AG04449 (cell line): Measurements from ENCODE around the gene IQUB.

Experiments
- CTCF ChIA-PET: fragments of 350-600 bp; formaldehyde crosslinking; extraction: SDS; loops from one replicate; lab custom pipeline; 2021; ENCODE audit warnings: antibody characterized with exemption; lab: Yijun Ruan, JAX
- POLR2A ChIA-PET: fragments of 400-600, 350-600 bp; formaldehyde crosslinking; extraction: SDS; loops from one replicate; lab custom pipeline; 2020; ENCODE audit warnings: antibody characterized with exemption, inconsistent platforms; lab: Yijun Ruan, JAX
- DNase-seq: peaks from one replicate; pipeline ENCODE4 v3.0.0-alpha.2; 2010; ENCODE audit warnings: low read depth, low spot score
- H3K4me3 ChIP-seq: 2 replicates; pipeline ENCODE4 v1.5.1; 2011; ENCODE audit warnings: low read depth, mild to moderate bottlenecking, control low read depth, low read length
- TF ChIP-seq, protein P1 (sequence below): IDR thresholded peaks from one replicate; pipeline ENCODE4 v1.5.1; 2011; ENCODE audit warnings: mild to moderate bottlenecking, moderate library complexity, low read length, control low read depth, inconsistent platforms; ENCODE audit not compliant: insufficient read depth; ENCODE audit errors: missing control alignments

Gene IQUB

DNA sequence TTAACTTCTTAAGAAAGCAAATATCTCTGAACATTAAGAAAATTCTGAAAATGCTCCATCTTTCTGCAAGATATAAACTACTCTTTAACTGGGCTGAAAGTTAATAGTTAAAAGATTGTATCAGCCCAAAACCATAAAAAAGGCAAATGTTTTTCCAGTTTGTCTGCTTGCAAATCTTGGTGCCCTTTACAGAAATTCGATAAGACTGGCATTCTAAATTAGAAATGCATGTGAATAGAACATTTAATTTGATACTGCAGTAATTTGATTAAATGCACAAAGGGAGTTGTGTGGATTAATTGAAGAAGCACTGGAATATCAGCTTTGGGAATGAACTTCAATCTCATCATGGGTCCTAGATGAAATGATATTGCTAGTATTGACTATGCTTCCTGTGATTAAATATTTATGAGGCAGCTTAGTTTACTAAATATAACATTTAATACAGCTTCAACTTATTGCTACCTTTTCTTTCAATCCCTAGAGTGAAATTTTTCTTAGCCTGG lies 78.4 kb downstream of the IQUB start:
- TF ChIP-seq, protein P1, sequence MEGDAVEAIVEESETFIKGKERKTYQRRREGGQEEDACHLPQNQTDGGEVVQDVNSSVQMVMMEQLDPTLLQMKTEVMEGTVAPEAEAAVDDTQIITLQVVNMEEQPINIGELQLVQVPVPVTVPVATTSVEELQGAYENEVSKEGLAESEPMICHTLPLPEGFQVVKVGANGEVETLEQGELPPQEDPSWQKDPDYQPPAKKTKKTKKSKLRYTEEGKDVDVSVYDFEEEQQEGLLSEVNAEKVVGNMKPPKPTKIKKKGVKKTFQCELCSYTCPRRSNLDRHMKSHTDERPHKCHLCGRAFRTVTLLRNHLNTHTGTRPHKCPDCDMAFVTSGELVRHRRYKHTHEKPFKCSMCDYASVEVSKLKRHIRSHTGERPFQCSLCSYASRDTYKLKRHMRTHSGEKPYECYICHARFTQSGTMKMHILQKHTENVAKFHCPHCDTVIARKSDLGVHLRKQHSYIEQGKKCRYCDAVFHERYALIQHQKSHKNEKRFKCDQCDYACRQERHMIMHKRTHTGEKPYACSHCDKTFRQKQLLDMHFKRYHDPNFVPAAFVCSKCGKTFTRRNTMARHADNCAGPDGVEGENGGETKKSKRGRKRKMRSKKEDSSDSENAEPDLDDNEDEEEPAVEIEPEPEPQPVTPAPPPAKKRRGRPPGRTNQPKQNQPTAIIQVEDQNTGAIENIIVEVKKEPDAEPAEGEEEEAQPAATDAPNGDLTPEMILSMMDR: no peak
- CTCF ChIA-PET: no interaction called here
- no peak for DNase-seq
- no peak overlapping the region for H3K4me3 ChIP-seq
- POLR2A ChIA-PET: no interaction called here

- no peak overlapping the region for H3K4me3 ChIP-seq
- ChIA-PET CTCF (no interaction called here), POLR2A (no interaction called here)
- DNase-seq: no peak
- TF ChIP-seq, protein P1: no peak
These were observed 94.3 kb downstream of the IQUB start for GRCh38 chr7:123440101-123440548.

- no peak overlapping the region for H3K4me3 ChIP-seq
- ChIA-PET POLR2A (no interaction called here), CTCF (no interaction called here)
- TF ChIP-seq, protein P1: no peak
- no peak for DNase-seq
These were observed 95.2 kb downstream of the IQUB start for GRCh38 chr7:123439191-123439590.

- no peak overlapping the region for H3K4me3 ChIP-seq
- ChIA-PET POLR2A (no interaction called here), CTCF (no interaction called here)
- TF ChIP-seq, protein P1: no peak
- no peak for DNase-seq
These were observed 96.9 kb downstream of the IQUB start for GRCh38 chr7:123437447-123437995.

- POLR2A ChIA-PET: no interaction called here
These were observed 99.2 kb downstream of the IQUB start for GRCh38 chr7:123435080-123435700.

DNA sequence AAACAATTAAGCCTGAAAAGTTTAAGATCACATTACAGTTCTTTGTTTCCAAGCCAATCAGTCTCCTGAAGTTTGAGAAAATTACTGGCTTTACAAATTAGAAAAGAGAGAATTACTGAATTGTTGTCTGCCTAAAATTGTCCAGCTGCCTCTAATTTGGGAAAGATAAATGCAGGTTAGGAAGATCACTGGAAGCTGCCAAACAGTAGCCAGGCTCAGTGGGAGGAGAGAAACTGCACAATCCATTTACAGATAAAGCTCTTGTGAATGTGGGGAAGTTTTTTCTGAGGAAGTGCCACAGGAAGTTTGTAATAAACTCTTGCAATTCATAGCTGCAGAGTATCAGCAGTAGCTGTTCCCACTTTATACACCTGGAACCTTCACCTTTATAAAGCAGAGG lies 100.7 kb downstream of the IQUB start:
- TF ChIP-seq, protein P1: no peak
- CTCF ChIA-PET: no interaction called here
- H3K4me3 ChIP-seq: no peak overlapping the region
- POLR2A ChIA-PET: interaction anchor here (0.7 kb wide), 1 partner anchor 9 kb away, joined by 3 read pairs; no protein-coding TSS in a partner anchor
- no peak for DNase-seq

More at GRCh38 chr7:123435080-123435700, 99.2 kb downstream of the IQUB start:
- CTCF ChIA-PET: no interaction called here
- TF ChIP-seq, protein P1: no peak
- H3K4me3 ChIP-seq: no peak overlapping the region
- DNase-seq: no peak
